ENCODE measurements around the gene NUBP2.
A peak's percentile ranks its signal among the peaks of the same experiment; 100 is the strongest.

The NUBP2 gene

DNA sequence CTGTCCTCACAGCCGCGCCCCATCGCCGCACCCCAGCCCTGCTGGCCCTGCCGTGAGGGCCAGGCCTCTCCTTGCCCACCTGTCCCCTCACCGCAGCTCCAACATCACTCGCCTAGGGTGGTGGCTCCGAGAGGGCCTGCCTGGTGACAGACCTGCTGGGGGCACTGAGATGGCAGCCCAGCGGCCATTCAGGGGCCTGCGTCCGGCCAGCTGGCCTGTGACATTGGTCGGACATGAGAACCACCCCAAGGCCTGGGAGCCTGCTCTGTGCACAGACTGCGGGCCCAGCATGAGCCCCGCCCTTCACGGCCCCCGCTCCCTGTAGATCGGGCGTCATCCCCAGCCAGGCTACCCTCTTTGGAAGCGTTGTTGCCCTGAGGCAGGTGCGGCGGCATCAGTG, 23.2 kb upstream of the NUBP2 start:
- no peak for DNase-seq (ENCODE audit: low read depth)

DNA sequence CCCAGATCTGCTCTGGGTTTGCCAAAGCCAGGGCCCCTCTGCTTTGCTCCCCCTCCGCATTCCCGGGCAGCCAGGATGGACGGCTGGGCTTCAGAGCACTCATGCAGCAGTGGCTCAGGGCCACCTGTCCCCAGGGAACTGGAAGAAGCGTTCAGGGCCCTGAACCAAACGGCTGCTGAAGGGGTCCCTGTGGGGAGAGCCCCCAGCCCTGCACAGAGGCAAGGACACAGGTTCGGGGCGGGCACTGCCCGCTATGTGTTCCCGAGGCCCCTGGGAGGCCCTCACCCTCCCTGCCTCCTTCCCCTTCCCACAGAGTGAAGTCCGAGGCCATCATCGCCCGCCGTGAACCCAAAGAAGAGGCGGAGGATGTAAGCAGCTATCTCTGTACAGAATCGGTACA, 21.8 kb upstream of the NUBP2 start:
- no peak for DNase-seq (ENCODE audit: low read depth)

DNA sequence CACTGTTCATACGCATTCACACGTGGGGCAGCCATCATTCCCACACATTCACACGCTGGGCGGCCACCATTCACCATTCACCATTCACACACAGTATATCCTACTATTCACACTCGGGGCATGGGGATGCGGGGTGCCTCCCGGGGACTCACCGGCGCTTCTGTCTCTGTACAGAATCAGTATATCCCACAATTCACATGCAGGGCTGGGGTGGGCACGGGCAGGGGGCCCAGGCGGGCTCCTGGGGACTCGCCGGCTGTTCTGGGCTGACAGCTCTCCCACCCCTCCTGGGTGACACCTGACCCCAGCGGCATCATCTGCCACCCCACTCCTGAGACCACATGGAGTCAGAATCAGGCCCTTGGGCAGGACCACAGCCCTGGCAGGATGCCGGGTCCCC, 21.0 kb upstream of the NUBP2 start:
- DNase-seq (ENCODE audit: low read depth) = no peak

DNA sequence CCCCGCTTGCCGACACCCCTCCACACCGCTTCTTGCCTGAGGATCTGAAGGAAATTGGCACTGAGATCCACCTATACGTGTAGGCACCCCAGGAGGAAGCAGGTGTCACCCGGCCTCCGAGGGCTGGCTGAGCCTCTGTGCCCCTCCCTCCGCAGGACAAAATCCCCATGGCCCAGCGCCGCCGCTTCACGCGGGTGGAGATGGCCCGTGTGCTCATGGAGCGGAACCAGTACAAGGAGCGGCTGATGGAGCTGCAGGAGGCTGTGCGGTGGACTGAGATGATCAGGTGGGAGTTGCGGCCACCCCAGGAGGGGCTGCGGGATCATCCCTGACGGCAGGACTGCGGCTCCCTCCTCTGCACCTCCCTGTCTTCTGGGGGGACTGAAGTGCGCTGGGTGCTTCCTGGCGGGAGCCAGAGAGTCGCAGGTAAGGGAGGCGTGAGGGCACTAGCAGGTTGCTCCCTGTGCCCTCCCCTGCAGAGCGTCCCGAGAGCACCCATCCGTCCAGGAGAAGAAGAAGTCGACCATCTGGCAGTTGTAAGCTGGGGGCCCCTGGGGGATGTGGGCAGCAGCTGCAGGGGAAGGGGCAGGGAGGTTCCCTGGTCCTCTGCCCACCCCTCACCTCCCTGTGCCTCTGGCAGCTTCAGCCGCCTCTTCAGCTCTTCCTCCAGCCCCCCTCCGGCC, 20.4 kb upstream of the NUBP2 start:
- DNase-seq (ENCODE audit: low read depth) = no peak

DNA sequence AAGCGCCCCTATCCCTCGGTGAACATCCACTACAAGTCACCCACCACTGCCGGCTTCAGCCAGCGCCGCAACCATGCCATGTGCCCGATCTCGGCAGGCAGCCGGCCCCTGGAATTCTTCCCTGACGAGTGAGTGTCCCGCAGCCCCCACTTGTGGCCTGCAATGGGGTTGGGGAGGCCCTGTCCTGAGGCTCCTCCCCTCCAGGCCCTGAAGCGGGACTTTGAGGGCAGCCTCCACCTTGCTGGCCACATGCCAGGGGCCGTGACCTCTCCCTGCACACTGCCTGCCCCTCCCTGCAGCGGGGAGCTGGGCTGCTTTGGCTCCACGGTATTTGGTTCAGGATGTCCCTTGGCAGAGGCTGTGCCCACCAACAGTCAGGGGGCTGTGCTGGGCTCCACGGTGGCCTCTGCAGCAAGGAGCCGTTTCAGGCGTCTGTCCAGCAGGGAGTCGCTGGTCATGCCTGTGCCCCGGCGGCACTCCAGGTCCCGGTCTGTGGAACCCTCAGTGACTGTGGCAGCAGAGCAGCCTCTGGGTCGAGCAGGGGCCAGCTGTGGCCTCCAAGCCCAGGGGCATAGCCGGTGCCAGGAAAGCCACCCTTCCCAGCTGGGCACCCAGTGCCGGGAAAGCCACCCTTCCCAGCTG, 19.8 kb upstream of the NUBP2 start:
- DNase-seq (ENCODE audit: low read depth) = no peak

DNA sequence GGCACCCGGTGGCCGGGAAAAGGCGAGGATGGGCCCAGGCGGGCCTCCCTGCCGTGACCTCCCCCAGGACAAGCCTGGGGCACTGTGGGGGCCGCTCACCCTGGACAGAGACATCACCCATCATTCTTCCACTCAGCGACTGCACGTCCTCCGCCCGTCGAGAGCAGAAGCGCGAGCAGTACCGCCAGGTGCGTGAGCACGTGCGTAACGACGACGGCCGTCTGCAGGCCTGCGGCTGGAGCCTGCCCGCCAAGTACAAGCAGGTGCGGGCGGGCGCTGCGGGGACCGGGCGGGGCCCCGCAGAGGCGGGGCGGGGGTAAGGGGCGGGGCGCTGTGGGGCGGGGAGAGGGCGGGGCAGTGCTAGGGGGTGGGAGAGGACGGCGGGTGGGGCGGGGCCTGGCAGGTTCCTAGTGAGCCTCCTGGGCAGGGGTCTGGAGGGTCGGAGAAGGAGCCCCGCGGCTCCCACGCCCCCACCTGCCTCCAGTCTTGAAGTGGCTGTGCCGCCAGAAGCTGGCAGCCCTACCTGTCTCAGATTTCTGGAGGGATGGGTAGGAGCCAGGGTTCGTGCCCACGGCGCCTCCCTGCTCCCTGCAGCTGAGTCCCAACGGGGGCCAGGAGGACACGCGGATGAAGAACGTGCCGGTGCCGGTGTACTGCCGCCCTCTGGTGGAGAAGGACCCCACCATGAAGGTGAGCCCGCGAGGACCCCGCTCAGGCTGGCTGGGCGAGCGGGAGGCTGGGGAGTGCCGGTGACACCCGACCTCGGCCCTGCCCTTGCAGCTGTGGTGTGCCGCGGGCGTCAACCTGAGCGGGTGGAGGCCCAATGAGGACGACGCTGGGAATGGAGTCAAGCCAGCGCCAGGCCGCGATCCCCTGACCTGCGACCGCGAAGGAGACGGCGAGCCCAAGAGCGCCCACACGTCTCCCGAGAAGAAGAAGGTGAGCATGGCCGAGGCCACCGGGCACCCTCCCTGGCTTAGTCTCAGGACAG, 18.9 kb upstream of the NUBP2 start:
- DNase-seq (ENCODE audit: low read depth) = no peak

DNA sequence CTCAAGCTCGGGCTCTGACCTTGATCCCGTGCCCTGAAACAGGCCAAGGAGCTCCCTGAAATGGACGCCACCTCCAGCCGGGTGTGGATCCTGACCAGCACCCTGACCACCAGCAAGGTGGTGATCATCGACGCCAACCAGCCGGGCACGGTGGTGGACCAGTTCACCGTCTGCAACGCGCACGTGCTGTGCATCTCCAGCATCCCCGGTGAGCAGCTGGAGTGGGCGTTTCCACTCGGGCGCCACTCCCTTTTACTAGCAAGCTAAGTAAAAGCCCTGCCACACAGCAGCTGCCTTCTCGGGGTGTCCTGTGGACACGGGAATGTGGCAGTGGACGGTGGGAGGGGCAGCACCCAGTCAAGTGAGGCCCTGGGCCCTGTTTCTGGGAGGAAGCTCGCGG, 17.8 kb upstream of the NUBP2 start:
- no peak for DNase-seq (ENCODE audit: low read depth)

DNA sequence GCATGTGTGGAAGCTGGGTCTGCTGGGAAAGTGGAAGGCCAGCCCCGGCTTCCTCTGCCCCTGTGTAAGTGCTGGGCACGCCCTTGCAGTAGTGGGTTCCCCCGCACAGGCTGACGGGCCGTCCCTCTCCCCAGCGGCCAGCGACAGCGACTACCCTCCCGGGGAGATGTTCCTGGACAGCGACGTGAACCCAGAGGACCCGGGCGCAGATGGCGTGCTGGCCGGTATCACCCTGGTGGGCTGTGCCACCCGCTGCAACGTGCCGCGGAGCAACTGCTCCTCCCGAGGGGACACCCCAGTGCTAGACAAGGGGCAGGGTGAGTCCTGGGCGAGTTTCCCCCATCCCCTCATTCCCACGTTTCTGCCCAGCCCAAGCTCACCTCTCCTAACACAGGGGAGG, 16.9 kb upstream of the NUBP2 start:
- no peak for DNase-seq (ENCODE audit: low read depth)

DNA sequence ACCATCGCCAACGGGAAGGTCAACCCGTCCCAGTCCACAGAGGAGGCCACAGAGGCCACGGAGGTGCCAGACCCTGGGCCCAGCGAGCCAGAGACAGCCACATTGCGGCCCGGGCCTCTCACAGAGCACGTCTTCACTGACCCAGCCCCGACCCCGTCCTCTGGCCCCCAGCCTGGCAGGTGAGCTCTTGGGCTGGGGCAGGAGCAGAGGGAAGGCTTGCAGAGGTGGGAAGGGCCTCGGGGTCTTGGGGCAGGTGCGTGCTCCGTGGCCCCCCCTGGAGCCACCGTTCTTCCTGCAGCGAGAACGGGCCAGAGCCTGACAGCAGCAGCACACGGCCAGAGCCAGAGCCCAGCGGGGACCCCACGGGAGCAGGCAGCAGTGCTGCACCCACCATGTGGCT, 16.5 kb upstream of the NUBP2 start:
- DNase-seq (ENCODE audit: low read depth) = no peak

DNA sequence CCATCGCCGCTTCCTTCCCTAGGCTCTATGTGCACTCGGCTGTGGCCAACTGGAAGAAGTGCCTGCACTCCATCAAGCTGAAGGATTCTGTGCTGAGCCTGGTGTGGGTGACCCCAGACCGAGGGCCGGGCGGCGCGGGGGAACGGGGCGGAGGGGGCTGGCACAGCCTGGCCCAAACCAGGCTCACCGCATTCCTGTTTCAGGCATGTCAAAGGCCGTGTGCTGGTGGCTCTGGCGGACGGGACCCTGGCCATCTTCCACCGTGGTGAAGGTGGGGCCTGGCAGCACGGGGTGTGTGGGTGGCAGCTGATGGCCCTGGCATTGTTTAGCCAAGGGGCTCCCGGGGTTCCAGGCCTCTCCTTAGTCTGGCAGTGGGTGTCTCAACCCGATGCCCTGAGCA, 16.1 kb upstream of the NUBP2 start:
- no peak for DNase-seq (ENCODE audit: low read depth)

DNA sequence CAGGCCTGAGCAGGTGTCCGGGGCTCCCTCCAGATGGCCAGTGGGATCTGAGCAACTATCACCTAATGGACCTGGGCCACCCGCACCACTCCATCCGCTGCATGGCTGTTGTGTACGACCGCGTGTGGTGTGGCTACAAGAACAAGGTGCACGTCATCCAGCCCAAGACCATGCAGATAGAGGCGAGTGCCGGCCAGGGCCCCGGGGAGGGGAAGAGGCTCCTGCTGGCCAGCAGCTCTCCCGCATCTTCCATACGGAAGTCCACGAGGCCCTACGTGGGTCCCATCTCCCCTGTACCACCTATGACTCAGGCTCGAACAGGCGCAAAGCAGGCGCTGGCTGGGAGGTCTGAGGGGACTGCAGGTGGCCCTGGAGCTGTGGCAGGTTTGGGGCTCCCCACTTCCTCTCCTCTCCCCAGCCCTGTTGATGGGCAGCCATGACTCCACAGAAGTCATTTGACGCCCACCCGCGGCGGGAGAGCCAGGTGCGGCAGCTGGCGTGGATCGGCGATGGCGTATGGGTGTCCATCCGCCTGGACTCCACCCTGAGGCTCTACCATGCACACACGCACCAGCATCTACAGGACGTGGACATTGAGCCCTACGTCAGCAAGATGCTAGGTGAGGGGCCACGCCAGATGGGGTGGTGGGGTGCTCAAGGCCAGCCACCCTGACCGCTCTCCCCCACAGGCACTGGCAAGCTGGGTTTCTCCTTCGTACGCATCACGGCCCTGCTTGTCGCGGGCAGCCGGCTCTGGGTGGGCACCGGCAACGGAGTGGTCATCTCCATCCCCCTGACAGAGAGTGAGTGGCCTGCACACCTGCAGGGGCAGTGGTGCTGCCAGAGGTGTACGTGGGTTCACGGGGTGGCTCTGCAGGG, 15.4 kb upstream of the NUBP2 start:
- DNase-seq (ENCODE audit: low read depth) = no peak

DNA sequence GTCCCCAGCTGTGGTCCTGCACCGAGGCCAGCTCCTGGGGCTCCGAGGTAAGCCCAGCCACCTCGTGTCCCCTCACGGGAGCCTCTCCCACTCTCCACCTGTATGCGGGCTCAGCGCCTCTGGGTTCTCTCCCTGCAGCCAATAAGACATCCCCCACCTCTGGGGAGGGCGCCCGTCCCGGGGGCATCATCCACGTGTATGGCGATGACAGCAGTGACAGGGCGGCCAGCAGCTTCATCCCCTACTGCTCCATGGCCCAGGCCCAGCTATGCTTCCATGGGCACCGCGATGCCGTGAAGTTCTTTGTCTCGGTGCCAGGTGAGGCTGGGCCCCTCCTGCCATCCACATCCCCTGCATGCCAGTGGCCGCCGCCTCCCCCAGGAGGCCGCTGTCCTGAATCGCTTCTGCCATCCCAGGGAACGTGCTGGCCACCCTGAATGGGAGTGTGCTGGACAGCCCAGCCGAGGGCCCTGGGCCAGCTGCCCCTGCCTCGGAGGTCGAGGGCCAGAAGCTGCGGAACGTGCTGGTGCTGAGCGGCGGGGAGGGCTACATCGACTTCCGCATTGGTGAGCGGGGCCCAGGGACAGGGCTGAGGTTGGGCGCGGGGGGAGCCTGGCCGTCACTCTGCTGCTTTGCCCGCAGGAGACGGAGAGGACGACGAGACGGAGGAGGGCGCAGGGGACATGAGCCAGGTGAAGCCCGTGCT, 14.5 kb upstream of the NUBP2 start:
- no peak for DNase-seq (ENCODE audit: low read depth)

DNA sequence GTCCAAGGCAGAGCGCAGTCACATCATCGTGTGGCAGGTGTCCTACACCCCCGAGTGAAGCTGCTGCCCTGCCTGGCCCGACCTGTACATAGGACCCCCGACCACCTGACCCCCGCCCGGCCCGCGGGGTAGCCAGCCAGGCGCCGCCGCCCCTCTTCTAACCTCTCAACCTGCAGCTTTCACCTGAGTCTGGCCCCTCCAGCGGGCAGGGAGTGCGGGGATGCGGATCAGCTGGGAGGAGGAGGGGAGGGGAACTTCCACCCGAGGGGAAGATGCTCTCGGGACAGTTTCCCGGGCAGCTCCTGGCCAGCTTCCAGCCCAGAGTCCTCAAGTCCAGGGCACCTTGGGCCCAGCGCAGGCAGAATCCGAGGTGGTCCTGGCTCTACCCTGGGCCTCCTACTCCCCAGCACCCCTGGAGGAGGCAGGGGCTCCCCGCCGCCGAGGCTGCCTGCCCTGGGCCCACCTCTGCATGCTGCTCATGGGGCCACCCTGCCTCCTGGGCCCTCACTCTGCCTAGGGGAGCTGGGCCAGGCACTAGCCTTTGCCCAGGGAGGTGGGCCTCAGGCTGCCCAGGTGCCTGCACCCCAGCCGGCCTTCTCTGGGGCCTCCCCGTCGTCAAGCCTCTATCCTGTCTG, 13.9 kb upstream of the NUBP2 start:
- no peak for DNase-seq (ENCODE audit: low read depth)

DNA sequence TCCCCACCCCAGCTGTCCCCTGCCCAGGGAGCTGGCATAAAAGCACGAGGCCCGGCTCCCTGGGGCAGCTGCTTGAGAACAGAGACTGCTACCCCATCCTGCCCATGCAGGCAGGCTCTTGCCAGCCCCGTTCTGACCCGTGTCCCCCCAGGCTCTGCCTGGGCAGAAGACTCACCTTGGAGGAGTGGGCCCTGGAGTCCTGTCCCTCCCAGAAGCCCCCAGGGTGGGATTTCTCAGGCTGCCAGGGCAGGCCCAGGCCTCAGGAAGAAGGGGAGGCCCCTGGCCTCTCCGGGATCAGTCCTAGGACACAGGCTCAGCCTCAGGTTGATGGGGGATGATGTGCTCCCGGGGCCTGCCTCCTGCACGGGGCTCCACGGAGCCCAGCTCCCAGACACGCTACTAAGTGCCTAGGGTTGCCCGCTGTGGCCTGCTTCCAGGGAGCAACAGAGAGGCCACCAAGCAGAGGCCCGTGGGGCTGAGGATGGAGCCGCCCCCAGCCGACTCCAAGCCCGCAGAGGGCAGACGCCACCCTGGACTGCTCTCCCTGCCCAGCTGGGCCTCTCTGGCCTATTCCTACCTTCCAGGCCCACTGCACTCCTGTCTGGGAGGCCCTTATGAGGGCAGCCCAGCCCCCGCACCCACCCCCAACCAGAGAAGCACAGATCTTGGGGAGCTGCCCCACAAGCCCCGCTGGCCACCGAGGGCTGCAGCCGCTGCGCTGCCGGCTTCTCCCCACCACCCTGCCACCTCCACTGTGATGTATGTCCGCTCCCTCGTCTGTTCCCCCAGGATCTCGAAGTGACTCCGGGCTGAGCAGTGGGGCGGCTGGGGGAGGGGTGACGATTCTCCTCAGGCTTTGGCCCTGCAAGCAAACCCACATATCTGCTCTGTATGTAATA, 13.1 kb upstream of the NUBP2 start:
- no peak for DNase-seq (ENCODE audit: low read depth)

DNA sequence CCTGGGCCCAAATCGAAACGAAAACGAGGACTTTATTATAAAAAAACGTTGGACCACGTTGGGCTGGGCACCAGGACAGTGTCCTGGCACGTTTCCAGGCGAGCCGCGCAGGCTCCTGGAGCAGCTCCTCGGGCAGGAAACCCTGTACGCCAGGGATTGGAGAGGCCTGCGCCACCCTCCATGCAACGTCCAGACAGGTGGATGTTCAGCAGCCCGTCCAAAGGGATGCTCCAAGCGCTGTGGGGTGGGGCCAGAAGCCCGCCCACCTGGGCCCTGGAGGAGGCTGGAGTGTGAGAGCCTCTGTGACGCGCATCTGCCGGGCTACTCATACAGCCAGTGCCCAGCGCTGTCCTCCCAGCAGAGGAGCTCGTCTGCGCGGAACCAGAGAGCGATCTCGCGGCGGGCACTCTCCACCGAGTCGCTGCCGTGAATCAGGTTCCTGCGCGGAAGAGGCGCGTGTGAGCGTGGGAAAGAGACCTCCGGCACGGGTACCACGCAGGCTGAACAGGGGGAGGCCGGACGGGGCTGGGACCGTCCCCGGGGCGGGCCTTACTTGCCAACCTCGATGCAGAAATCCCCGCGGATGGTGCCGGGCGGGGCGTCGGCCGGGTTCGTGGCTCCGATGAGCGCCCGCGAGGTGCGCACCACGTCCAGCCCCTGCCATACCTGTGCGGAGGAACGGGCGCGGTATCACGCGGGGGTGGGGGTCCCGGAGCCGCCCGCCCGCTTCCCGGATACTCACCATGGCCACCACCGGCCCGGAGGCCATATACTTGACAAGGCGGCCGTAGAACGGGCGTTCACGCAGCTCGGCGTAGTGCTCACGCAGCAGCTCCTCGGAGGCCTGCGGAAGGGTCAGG, 12.2 kb upstream of the NUBP2 start:
- peak; percentile 49 for DNase-seq (ENCODE audit: low read depth)

DNA sequence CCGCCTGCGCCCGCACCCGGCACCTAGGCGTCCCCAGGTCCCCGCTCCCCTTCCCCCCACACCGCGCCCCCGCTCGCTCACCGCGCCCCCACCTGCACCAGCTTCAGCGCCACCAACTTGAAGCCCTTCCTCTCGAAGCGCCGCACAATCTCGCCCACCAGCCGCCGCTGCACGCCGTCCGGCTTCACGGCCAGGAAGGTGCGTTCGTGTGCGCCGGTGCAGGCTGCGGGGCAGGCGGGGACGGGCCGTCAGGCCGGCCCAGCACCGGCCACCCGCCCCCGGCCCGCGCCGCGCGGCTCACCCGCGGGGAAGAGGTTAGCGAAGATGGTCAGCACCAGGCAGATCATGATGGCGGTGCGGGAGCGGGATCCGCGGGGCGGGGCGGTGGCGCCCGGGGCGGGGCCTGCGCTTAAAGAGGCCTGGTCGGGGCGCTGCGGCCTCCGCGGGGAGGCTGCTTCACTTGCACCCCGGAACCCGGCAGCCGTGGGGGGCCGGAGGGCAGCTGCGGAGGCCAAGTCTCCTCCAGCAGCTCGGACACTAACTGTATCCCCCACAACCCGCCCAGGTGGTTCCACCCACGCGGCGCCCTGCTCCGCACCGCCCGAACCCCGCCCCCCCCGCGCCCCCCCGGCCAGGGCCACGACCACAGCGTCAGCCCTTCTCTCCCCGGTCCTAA, 11.4 kb upstream of the NUBP2 start, which contains the start of gene NME3:
Gene NME3 (minus strand): TSS at position 356 of the 676 bp plus-strand sequence. CDS start 9 bp downstream, at position 347.
- DNase-seq (ENCODE audit: low read depth) = peak; percentile 69

DNA sequence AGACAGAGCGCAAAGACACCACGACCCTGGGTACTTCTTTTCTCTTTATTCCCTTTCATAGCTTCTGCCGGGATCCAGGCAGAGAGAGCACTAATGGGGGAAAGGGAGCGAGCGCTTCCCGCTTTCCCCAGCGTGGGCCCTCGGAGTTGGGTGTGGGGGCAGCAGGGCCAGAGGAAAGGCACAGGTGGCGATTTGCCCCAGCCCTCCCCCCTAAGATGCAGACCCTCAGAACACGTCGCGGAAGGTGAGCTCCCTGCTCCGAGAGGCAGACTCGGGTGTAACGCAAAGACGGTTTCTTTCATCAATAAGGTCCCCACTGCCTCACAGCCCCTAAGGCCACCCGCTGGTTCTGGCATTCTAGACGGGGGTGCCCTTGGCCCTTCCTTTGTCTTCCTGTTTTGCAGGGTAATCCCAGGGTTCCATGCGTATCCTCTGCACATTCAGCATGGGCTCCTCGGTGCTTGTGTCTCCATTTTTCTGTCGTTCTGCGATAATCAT, 10.8 kb upstream of the NUBP2 start:
- DNase-seq (ENCODE audit: low read depth) = no peak
